ENCODE results near the gene SPP2.

GRCh38 chr2:234001380-234002160 is 48.9 kb upstream of the SPP2 start:
- no peak for TF ChIP-seq ZNF274 (IDR thresholded peaks at IDR 0.05; ENCODE audit: low read depth, low read length)
- TF ChIP-seq YY1 (IDR thresholded peaks at IDR 0.05; ENCODE audit: insufficient read depth, insufficient read length): no peak
- TF ChIP-seq SUZ12 (IDR thresholded peaks at IDR 0.05; ENCODE audit: extremely low read depth, insufficient read depth, insufficient read length): no peak
